Measurements from ENCODE around the gene SOCS4. TPM values are rescaled to one million over a fixed set of nuclear protein-coding genes. Genes with fewer than 3 reads are reported as not detected.

Gene SOCS4
- 1 to 10 TPM; 6.9 to 9.3 (median 7.5) TPM for total RNA-seq

GRCh38 chr14:55026793-55027561, at the start of gene SOCS4, which contains the start of gene WDHD1:
Gene SOCS4 (plus strand): TSS chr14:55027236. CDS start chr14:55043042, 15,806 bp downstream.
Gene WDHD1 (minus strand): TSS chr14:55027099. CDS start chr14:55026787, 312 bp downstream.
- WGBS, 2 donors = 0 to 1% methylated on average over 53 to 56 of the region's 56 CpGs
- intact Hi-C loops (cut with DNase I; ENCODE audit: low total_unique reads) = no loop called here
- peak within 1 kb of the TSS; percentile 76 for H3K4me3 ChIP-seq (ENCODE audit: low read depth, poor library complexity, severe bottlenecking)
- DNase-seq (ENCODE audit: low spot score in 2 of 2) = peak; percentile 91 to 99
- TF ChIP-seq POLR2A (IDR thresholded peaks at IDR 0.05) = no peak
- no peak for TF ChIP-seq CTCF (IDR thresholded peaks at IDR 0.05)

- H3K4me3 ChIP-seq (ENCODE audit: low read depth, poor library complexity, severe bottlenecking) = no peak overlapping the region
These were observed 48.0 kb upstream of the SOCS4 start for GRCh38 chr14:54979039-54979438.

GRCh38 chr14:54981698-54982097, 45.3 kb upstream of the SOCS4 start:
- 72 to 82% methylated on average over 6 of the region's 6 CpGs for WGBS, 2 donors
- H3K4me3 ChIP-seq (ENCODE audit: low read depth, poor library complexity, severe bottlenecking) = no peak overlapping the region
- DNase-seq (ENCODE audit: low spot score in 2 of 2) = no peak
- no peak for TF ChIP-seq CTCF (IDR thresholded peaks at IDR 0.05)
- TF ChIP-seq POLR2A (IDR thresholded peaks at IDR 0.05) = no peak
- intact Hi-C loops (cut with DNase I; ENCODE audit: low total_unique reads) = no loop called here

More at GRCh38 chr14:54979039-54979438, 48.0 kb upstream of the SOCS4 start:
- no peak for DNase-seq (ENCODE audit: low spot score in 2 of 2)
- intact Hi-C loops (cut with DNase I; ENCODE audit: low total_unique reads) = no loop called here
- 80 to 93% methylated on average over 3 of the region's 3 CpGs for WGBS, 2 donors
- TF ChIP-seq CTCF (IDR thresholded peaks at IDR 0.05) (no peak), POLR2A (IDR thresholded peaks at IDR 0.05) (no peak)

- intact Hi-C loops (cut with DNase I; ENCODE audit: low total_unique reads) = no loop called here
- 88 to 95% methylated on average over 4 of the region's 4 CpGs for WGBS, 2 donors
- no peak overlapping the region for H3K4me3 ChIP-seq (ENCODE audit: low read depth, poor library complexity, severe bottlenecking)
- no peak for TF ChIP-seq POLR2A (IDR thresholded peaks at IDR 0.05)
- no peak for TF ChIP-seq CTCF (IDR thresholded peaks at IDR 0.05)
- no peak for DNase-seq (ENCODE audit: low spot score in 2 of 2)
These were observed 41.9 kb upstream of the SOCS4 start for GRCh38 chr14:54985156-54985555.

- intact Hi-C loops (cut with DNase I; ENCODE audit: low total_unique reads) = no loop called here
- no peak for TF ChIP-seq POLR2A (IDR thresholded peaks at IDR 0.05)
- no peak for TF ChIP-seq CTCF (IDR thresholded peaks at IDR 0.05)
- DNase-seq (ENCODE audit: low spot score in 2 of 2) = no peak
- WGBS, 2 donors = 80 to 82% methylated on average over 3 of the region's 3 CpGs
- H3K4me3 ChIP-seq (ENCODE audit: low read depth, poor library complexity, severe bottlenecking) = no peak overlapping the region
These were observed 26.7 kb upstream of the SOCS4 start for GRCh38 chr14:55000381-55000780.

All from lower leg skin (tissue), 4 donors.